Mesendoderm (in vitro differentiated cells): ENCODE measurements around the gene ZNF90.
"Not testable (repeated sequence)": the region's sequence is repeated elsewhere in the genome, so short reads cannot be mapped to it uniquely, and the experiment has no call there.

Experiments used
- DNase-seq: peaks from one replicate; pipeline ENCODE4 v3.0.0; 2013
- H2AK5ac ChIP-seq: 2 replicates; pipeline ENCODE4 v1.6.1; 2013; ENCODE audit warnings: low read length, inconsistent platforms
- H2BK120ac ChIP-seq: 2 replicates; pipeline ENCODE4 v1.6.1; 2013; ENCODE audit warnings: low read depth, mild to moderate bottlenecking, low read length, moderate library complexity, mixed read lengths
- H2BK15ac ChIP-seq: replicated peaks from 2 replicates; pipeline ENCODE4 v1.6.1; 2013; ENCODE audit warnings: low read depth, mild to moderate bottlenecking, moderate library complexity
- H2BK5ac ChIP-seq: 2 replicates; pipeline ENCODE4 v1.6.1; 2013; ENCODE audit warnings: low read length, inconsistent platforms
- H3K18ac ChIP-seq: 2 replicates; pipeline ENCODE4 v1.6.1; 2013; ENCODE audit warnings: mild to moderate bottlenecking, low read length, mixed read lengths
- H3K23ac ChIP-seq: one replicate; pipeline ENCODE4 v1.6.1; 2013; ENCODE audit warnings: low read length
- H3K27ac ChIP-seq: 2 replicates; pipeline ENCODE4 v1.5.1; 2013; ENCODE audit warnings: low read depth, mild to moderate bottlenecking, inconsistent platforms, low read length, moderate library complexity
- H3K27me3 ChIP-seq: 2 replicates; pipeline ENCODE4 v1.6.1; 2013; ENCODE audit warnings: low read length, control low read depth, mild to moderate bottlenecking, inconsistent platforms; ENCODE audit not compliant: insufficient read depth, poor library complexity
- H3K36me3 ChIP-seq: 2 replicates; pipeline ENCODE4 v1.6.1; 2013; ENCODE audit warnings: low read length, inconsistent platforms; ENCODE audit not compliant: control insufficient read depth, insufficient read depth
- H3K4ac ChIP-seq: one replicate; pipeline ENCODE4 v1.6.1; 2013; ENCODE audit warnings: low read depth, mild to moderate bottlenecking, low read length, moderate library complexity
- H3K4me1 ChIP-seq: 2 replicates; pipeline ENCODE4 v1.6.1; 2013; ENCODE audit warnings: low read depth, low read length, inconsistent platforms; ENCODE audit not compliant: control insufficient read depth
- H3K4me2 ChIP-seq: 2 replicates; pipeline ENCODE4 v1.6.1; 2013; ENCODE audit warnings: low read length
- H3K4me3 ChIP-seq: 2 replicates; pipeline ENCODE4 v1.5.1; 2013; ENCODE audit warnings: mild to moderate bottlenecking, low read length
- H3K56ac ChIP-seq: one replicate; pipeline ENCODE4 v1.6.1; 2013; ENCODE audit warnings: low read length
- H3K79me1 ChIP-seq: 2 replicates; pipeline ENCODE4 v1.6.1; 2013; ENCODE audit warnings: low read length, inconsistent platforms
- H3K79me2 ChIP-seq: 2 replicates; pipeline ENCODE4 v1.6.1; 2013; ENCODE audit warnings: mild to moderate bottlenecking, low read length; ENCODE audit not compliant: control insufficient read depth, insufficient read depth
- H3K9ac ChIP-seq: 2 replicates; pipeline ENCODE4 v1.6.1; 2013; ENCODE audit warnings: low read length, inconsistent platforms
- H4K5ac ChIP-seq: one replicate; pipeline ENCODE4 v1.6.1; 2013; ENCODE audit warnings: low read length
- H4K8ac ChIP-seq: one replicate; pipeline ENCODE4 v1.6.1; 2013; ENCODE audit warnings: low read depth, mild to moderate bottlenecking, control low read depth, low read length, moderate library complexity
- WGBS: extraction: QIAGEN DNeasy Blood & Tissue Kit; methylation state at CpG from one replicate; pipeline ENCODE4 v1.1.7; 2013; ENCODE audit warnings: low lambda C conversion rate, missing lambda C conversion rate; ENCODE audit not compliant: insufficient coverage; ENCODE audit errors: extremely low coverage; 5-methylcytosine and 5-hydroxymethylcytosine counted together

Gene ZNF90

GRCh38 chr19:20080656-20081055 is 2.9 kb downstream of the ZNF90 start:
- no peak overlapping the region for H3K4ac ChIP-seq
- peaks cover 61% of the 10 kb centered on the region for H3K79me2 ChIP-seq
- no peak for DNase-seq
- H3K4me1 ChIP-seq = peaks cover 16% of the 10 kb centered on the region
- no peak overlapping the region for H2BK5ac ChIP-seq
- peak overlapping the region; percentile 78 for H3K18ac ChIP-seq
- peak overlapping the region; percentile 86 for H3K27ac ChIP-seq
- no peaks in the 10 kb centered on the region for H3K36me3 ChIP-seq
- no peak overlapping the region for H4K8ac ChIP-seq
- no peak overlapping the region for H3K4me3 ChIP-seq
- H4K5ac ChIP-seq = no peak overlapping the region
- no peak overlapping the region for H2AK5ac ChIP-seq
- no peaks in the 10 kb centered on the region for H3K27me3 ChIP-seq
- peak overlapping the region; percentile 59 for H3K4me2 ChIP-seq
- no peak overlapping the region for H2BK15ac ChIP-seq
- H3K23ac ChIP-seq = no peak overlapping the region
- peak overlapping the region; percentile 40 for H3K56ac ChIP-seq
- peaks cover 3% of the 10 kb centered on the region for H3K79me1 ChIP-seq
- H2BK120ac ChIP-seq = no peak overlapping the region
- no CpG with 5 or more reads among the region's 3 CpGs for WGBS
- peak overlapping the region; percentile 62 for H3K9ac ChIP-seq

- H3K36me3 ChIP-seq, H2BK15ac ChIP-seq, H3K4me3 ChIP-seq, H2BK120ac ChIP-seq, H3K18ac ChIP-seq, H3K4ac ChIP-seq, H4K8ac ChIP-seq, H3K79me1 ChIP-seq, H3K56ac ChIP-seq, H3K27me3 ChIP-seq, H3K9ac ChIP-seq, H4K5ac ChIP-seq, H3K4me2 ChIP-seq, H3K23ac ChIP-seq, H2AK5ac ChIP-seq: not testable (repeated sequence)
- Histone ChIP-seq H2BK5ac (peak overlapping the region; percentile 47), H3K79me2 (peaks cover 71% of the 10 kb centered on the region), H3K4me1 (peaks cover 16% of the 10 kb centered on the region), H3K27ac (peak overlapping the region; percentile 86)
- peak; percentile 99 for DNase-seq
- no CpG with 5 or more reads among the region's 3 CpGs for WGBS
These were observed 4.5 kb downstream of the ZNF90 start for GRCh38 chr19:20082232-20082833.

GRCh38 chr19:20082876-20083275 is 5.1 kb downstream of the ZNF90 start:
- not testable (repeated sequence) for H2BK120ac ChIP-seq, H2AK5ac ChIP-seq, H3K79me1 ChIP-seq, H3K9ac ChIP-seq, H3K23ac ChIP-seq, H3K4me3 ChIP-seq, H2BK15ac ChIP-seq, H4K8ac ChIP-seq, H3K4ac ChIP-seq, H3K36me3 ChIP-seq, H4K5ac ChIP-seq, H3K27me3 ChIP-seq
- no CpG with 5 or more reads among the region's 7 CpGs for WGBS
- peak overlapping the region; percentile 74 for H3K27ac ChIP-seq
- peak overlapping the region; percentile 65 for H3K18ac ChIP-seq
- peak overlapping the region; percentile 87 for H2BK5ac ChIP-seq
- peak overlapping the region; percentile 65 for H3K56ac ChIP-seq
- H3K4me2 ChIP-seq = peak overlapping the region; percentile 45
- H3K4me1 ChIP-seq = peaks cover 16% of the 10 kb centered on the region
- DNase-seq = peak; percentile 92
- H3K79me2 ChIP-seq = peaks cover 76% of the 10 kb centered on the region

GRCh38 chr19:20102097-20102496 is 24.3 kb downstream of the ZNF90 start:
- WGBS = no CpG with 5 or more reads among the region's 3 CpGs
- Histone ChIP-seq H3K27ac (no peak overlapping the region), H3K79me1 (peaks cover 22% of the 10 kb centered on the region), H3K18ac (no peak overlapping the region), H3K9ac (no peak overlapping the region), H2AK5ac (no peak overlapping the region), H3K4ac (no peak overlapping the region), H3K4me1 (no peaks in the 10 kb centered on the region), H3K27me3 (no peaks in the 10 kb centered on the region), H3K23ac (no peak overlapping the region), H2BK5ac (no peak overlapping the region), H3K4me3 (no peak overlapping the region), H4K5ac (no peak overlapping the region), H3K4me2 (no peak overlapping the region), H4K8ac (no peak overlapping the region), H3K36me3 (peaks cover 16% of the 10 kb centered on the region), H2BK120ac (no peak overlapping the region), H3K79me2 (peaks cover 50% of the 10 kb centered on the region), H3K56ac (no peak overlapping the region), H2BK15ac (no peak overlapping the region)
- DNase-seq = no peak

- H3K18ac ChIP-seq = no peak overlapping the region
These were observed 25.4 kb downstream of the ZNF90 start for GRCh38 chr19:20103091-20103740.

More at GRCh38 chr19:20103091-20103740, 25.4 kb downstream of the ZNF90 start:
- H3K23ac ChIP-seq = no peak overlapping the region
- peaks cover 17% of the 10 kb centered on the region for H3K36me3 ChIP-seq
- no peak overlapping the region for H3K4me3 ChIP-seq
- H4K8ac ChIP-seq = no peak overlapping the region
- no peak overlapping the region for H4K5ac ChIP-seq
- H3K27me3 ChIP-seq = no peaks in the 10 kb centered on the region
- no peak overlapping the region for H2AK5ac ChIP-seq
- H2BK5ac ChIP-seq = no peak overlapping the region
- no peak overlapping the region for H3K56ac ChIP-seq
- H3K79me2 ChIP-seq = peaks cover 42% of the 10 kb centered on the region
- H3K4me2 ChIP-seq = no peak overlapping the region
- peak; percentile 91 for DNase-seq
- H3K9ac ChIP-seq = no peak overlapping the region
- H3K4ac ChIP-seq = no peak overlapping the region
- no peaks in the 10 kb centered on the region for H3K4me1 ChIP-seq
- H3K27ac ChIP-seq = no peak overlapping the region
- no peak overlapping the region for H2BK15ac ChIP-seq
- H3K79me1 ChIP-seq = peaks cover 20% of the 10 kb centered on the region
- no peak overlapping the region for H2BK120ac ChIP-seq
- no CpG with 5 or more reads among the region's 5 CpGs for WGBS
